GM18526 (cell line): ENCODE data around the gene SKOR1.

Source experiments
- POLR2A ChIP-seq: IDR thresholded peaks from 3 replicates; pipeline ENCODE4 v1.6.1; 2011; ENCODE audit not compliant: insufficient read length; ENCODE audit errors: extremely low read depth

Gene SKOR1

GRCh38 chr15:67878712-67879206 lies 53.5 kb downstream of the SKOR1 start:
- no peak for TF ChIP-seq POLR2A

- TF ChIP-seq POLR2A: no peak
Observed at GRCh38 chr15:67879440-67880129, 54.3 kb downstream of the SKOR1 start.

- TF ChIP-seq POLR2A: no peak
Observed at GRCh38 chr15:67880651-67881182, 55.4 kb downstream of the SKOR1 start.

DNA sequence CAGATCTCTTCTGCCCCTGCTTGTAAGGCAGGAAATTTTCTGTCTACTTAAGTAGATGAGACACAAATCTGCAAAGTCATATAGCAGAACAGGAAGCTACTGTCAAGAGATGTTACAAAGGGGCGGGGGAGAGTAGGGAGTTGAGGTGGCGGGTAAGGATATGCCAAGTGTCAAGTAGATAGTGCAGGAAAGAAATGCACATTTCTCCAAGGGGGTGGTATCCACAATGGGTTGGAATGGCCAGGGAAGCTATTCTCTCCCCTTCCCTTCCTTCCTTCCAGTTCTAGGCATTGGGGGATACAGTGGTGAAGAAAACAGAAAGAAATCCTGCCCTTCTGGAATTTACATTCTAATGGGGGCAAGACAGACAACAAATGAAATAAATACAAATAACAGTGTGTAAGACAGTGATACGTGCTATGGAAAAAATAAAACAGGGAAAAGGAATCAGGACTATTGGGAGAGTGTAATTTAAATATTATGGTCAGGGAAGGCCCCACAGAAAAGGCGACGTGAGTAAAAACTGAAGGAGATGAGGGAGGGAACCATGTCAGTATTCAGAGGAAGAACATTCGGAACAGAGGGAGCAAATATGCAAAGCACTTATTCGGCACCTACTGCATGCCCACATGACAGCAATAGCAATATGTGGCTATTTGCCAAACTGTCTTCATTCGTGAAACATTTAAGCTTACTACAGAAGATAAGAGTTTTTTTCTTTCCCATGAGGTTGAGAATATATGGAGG lies 57.4 kb downstream of the SKOR1 start:
- no peak for TF ChIP-seq POLR2A

DNA sequence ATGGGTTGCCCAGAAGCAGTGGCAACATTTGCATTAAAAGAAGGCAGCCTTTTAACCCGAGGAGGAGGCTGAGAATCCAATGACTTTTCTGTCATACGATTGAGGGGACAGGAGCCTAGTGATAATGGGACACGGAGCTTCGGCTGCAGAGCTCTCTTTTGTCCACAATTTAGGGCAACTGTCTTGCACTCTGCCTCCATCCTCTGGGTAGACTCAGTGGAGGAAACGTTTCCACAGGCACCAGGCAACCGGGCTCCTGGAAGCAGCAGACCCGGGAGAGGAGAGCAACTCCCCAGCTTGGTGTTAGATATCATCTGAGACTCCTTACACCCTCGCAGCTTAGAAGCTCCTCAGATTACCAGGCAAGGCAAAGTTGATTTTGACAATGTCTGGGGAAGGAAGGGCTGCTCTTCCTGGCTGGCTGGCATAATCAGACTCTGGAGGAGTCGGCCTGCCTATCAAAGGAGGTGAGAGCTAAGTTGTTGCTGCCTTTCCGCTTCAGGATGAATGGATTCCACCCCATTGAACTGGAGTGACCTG lies 58.0 kb downstream of the SKOR1 start:
- TF ChIP-seq POLR2A: no peak

DNA sequence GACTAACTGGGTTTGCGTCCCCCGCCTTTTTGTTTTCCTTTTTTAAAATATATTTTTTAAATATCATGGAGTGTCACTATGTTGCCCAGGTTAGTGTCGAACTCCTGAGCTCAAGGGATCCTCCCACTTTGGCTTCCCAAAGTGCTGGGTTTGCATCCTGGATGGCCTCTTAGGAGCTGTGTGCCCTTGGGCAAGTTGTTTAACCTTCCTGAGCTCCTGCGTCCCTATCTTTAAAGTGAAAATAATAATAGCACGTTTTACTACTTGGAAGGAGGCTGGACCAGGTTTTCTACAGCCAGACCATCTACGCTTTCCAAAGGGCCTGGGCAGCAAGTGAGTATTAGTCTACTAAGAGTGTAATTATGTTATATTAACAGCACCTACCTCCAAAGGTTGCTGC lies 58.7 kb downstream of the SKOR1 start:
- TF ChIP-seq POLR2A: no peak
